Activated CD4-positive, alpha-beta memory T cell treated with anti-CD3 and anti-CD28 coated beads, Interleukin-2, amount 10 ng/mL, durations not matched to agents 7 days and 5 days (primary cell): ENCODE data around the gene MEI1. TPM values are rescaled to one million over a fixed set of nuclear protein-coding genes. Genes with fewer than 3 reads are reported as not detected.

Source experiments
- total RNA-seq, 2 experiments: library from RNA; stranded (reverse); gene quantifications; one replicate each; pipeline ENCODE4 v1.2.3, GENCODE V29; 2021

The MEI1 gene
- total RNA-seq, 2 experiments from 2014 or later: 75.5 to 79.1 TPM

Other genes with a start within 250 kb of the MEI1 start
- 10 to 100 TPM; 43.9 to 55.3 TPM for gene PHF5A, start 230.8 kb upstream of the MEI1 start, total RNA-seq
- gene ACO2, start 230.4 kb upstream of the MEI1 start, total RNA-seq: 10 to 100 TPM; 69.9 to 72.2 TPM
- 10 to 100 TPM; 19.2 to 20.5 TPM for gene POLR3H, start 155.0 kb upstream of the MEI1 start, total RNA-seq
- gene CSDC2, start 138.5 kb upstream of the MEI1 start, total RNA-seq: not detected
- 10 to 100 TPM; 44.4 to 46.2 TPM for gene PMM1, start 109.7 kb upstream of the MEI1 start, total RNA-seq
- gene DESI1, start 78.5 kb upstream of the MEI1 start, total RNA-seq: 10 to 100 TPM; 49.3 to 53.6 TPM
- gene XRCC6, start 78.2 kb upstream of the MEI1 start, total RNA-seq: 100 to 1,000 TPM; 244 to 251 TPM
- 100 to 1,000 TPM; 166 to 176 TPM for gene SNU13, start 10.6 kb upstream of the MEI1 start, total RNA-seq
- gene CCDC134, start 101.2 kb downstream of the MEI1 start, total RNA-seq: 10 to 100 TPM; 17.9 to 20.3 TPM
- 100 to 1,000 TPM; 150 to 157 TPM for gene SREBF2, start 133.6 kb downstream of the MEI1 start, total RNA-seq
- gene SHISA8, start 215.6 kb downstream of the MEI1 start, total RNA-seq: not detected
- gene TNFRSF13C, start 227.3 kb downstream of the MEI1 start, total RNA-seq: 1 to 10 TPM; 2.3 to 2.6 TPM
- 10 to 100 TPM; 71.8 to 81.2 TPM for gene CENPM, start 247.6 kb downstream of the MEI1 start, total RNA-seq